Activated CD4-positive, alpha-beta T cell treated with anti-CD3 and anti-CD28 coated beads, Interleukin-2, amount 50 U/mL, for 4 hours (primary cell): ENCODE measurements around the gene CDH23.

Source experiments
- DNase-seq, 2 experiments: peaks; one replicate each; pipeline ENCODE4 v3.0.0-alpha.2; 2020

Gene CDH23

DNA sequence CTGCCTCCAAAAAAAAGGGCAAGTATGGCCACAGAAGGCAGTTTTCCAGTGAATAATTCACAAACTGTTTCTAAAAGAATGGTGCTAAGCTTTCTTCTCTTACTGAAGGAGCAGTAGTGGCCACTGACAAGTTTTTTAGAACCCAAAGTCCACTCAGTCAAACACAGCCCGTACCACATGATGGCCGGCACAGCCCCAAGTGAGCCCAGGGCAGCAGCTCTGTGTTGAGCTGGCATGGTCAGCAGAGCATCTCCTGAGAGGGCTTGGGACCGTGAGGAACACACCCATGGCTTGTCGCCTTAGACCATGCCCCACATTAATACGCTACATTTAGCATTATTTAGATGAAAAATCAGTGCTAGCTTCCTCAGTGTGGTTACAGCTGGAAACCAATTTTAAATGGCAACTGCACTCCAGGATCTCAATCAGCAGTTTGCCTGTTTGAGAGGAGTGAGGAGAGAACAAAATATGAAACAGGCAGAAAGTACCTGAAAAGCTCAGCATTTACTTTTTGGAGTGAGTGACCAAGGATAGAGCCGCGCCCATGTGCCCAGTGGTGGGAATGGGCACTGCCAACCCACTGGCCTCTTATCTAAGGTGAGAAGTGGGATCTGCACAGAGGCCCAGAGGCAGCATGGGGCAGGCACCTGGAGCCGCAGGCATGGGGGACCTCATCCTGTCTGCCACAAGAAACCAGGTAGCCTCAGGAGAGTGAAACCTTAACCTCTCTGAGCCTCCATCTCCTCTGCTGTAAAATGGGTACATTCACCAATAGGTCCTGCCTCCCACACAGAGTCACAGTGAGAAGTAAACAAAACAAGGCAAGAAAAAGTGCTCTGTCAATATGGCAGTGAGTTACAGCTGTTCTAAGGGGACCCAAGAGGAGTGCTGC, 437.0 kb downstream of the CDH23 start:
- no peak for DNase-seq

DNA sequence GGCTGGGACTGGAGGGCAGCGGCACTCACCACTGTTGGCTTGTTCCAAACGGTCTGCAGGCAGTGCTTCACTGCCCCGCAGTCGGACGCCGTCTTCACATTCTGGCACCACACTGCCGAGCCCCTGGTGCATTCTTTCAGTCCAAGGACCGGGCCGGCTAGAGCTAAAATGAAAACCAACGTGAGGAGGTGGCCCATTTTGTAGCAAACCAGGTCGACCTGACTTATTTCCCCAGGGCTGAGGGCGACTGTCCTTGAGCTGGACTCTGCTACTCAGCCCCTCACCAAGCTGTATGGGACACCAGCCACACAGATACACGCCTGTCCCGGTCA, 437.6 kb downstream of the CDH23 start:
- no peak for DNase-seq

DNA sequence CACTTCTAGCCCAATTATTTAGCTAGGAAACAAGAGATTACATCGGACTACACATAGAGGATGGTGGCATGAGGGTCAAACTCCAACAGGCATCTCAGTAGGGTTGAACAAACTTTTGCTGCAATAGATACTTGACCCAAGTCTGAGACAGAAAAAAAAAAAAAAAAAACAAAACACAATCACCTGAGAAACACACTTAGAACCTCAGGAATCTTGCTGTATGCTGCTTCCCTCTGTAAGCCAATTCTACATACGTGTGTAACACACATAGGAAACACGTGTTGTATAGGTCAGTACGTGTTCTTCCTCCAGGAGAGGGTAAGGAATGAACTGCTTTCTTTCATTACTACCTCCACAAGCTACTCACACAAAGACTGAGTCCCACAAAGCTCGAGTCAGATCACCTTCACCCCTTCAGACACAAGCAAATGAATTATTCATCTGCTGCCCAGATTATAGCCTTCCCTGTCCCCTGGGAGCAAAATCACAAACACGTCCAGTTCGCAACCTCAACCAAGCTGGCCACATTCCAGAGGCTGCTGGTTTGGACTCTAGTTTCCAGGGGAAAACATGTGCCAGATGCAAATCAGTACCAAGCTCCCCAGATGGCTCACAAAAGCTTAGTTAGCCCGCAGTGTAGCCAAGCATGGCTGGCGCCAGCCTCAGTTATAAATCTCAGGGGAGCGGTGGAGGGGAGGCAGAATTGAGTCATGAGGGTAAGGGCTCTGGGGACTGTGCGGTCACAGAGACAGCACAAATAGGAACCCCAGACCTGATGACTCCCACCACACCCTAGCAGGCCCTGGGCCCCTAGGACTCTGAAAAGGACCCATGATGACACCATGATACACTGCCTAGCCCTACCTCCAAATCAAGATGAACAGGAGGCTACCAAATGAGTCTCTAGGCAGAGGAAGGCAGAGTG, 439.2 kb downstream of the CDH23 start:
- DNase-seq, result no peak

GRCh38 chr10:71836596-71836974, 439.9 kb downstream of the CDH23 start:
- DNase-seq, result no peak

DNA sequence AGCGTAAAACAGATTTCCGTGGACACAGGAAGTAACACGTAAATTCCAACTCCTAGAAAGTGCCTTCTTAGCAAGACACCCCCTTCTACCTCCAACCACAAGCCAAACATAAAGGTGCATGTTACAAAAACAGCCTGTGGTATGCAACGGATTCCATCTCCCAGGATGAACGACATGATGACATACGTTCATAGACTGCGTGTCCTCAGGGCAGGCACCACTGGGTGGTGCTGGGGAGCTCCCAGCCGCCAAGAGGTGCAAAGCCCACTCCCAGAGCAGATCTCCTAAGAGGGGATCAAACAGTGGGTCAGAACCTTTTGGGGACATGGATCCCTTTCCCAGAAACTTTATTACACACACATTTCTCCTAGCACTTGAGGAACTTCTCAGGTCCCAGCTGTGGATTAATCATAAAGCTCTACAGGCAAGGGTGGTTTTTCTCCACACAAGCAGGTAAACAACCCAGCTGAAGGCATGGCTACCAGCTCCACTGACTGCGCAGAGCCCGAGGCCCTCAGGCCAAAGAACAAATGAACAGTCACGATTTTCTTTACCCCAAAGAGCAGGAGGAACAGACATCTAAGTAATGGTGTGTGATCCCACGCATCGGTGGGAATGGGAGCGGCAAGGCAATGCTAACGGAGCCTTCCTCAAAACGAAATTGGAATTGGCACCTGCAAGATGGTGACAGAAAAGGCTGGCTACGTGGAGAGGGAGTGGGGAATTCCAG, 440.5 kb downstream of the CDH23 start:
- DNase-seq, result no peak

DNA sequence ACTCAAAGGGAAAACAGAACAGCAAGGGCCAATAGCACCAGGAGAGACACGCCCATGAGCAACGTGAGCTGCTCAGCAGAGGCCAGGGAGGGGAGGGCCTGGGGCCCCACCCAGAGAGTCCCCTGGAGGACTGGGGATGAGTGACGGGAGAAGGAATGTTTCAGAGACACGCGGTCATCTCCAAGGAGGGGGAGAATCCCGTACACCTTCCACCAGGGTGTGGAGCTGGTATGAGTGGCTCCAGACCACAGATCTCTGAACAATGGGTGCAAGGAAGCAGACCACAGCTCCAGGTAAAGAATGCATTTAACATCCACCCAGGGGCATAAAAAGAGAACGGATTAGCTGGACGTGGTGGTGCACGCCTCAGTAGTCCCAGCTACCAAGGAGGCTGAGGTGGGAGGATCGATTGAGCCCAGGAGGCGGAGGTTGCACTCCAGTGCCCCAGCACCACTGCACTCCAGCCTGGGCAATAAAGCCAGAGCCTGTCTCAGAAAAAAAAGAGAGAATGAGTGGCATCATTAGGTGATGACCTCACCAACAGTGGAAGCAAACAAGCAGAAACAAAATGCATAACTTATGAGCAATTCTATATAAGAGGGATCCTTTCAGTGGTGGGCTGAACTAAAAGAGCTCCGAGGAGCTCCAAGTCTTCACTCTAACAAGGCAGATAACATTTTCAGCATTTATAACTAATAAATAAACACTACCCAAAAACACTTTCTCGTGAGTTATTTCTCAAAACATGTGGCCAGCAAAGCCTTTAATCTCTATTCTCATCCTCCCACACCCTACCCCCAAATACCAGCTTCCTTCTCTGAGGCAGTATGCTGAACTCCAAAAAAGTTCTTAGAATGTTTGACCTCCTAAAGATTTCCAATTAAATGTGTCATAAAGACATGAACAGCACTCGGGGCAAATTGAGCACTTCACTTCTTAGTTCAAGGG, 441.8 kb downstream of the CDH23 start:
- DNase-seq, result no peak

- DNase-seq, result no peak
Observed at GRCh38 chr10:71840177-71840957, 443.6 kb downstream of the CDH23 start.

GRCh38 chr10:71840958-71841335, 444.2 kb downstream of the CDH23 start:
- no peak for DNase-seq

DNA sequence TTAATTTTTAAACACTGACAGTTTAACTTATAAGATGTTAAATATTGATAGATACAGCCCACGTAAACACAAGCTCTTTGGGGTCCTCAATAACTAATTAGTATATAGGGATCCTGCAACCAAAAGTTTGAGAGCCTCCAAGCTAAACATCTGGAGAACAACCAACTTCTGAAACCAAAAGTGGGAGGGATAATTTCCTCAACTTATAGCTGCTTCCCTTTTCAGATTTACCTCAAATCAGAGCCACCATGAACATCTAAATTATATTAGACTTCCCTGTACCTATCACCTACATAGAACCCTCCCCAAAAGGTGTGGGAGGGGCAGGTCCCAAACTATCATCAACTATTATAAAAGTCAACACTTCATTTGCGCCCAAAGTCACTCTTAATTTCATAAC, 445.7 kb downstream of the CDH23 start:
- DNase-seq, result no peak

DNA sequence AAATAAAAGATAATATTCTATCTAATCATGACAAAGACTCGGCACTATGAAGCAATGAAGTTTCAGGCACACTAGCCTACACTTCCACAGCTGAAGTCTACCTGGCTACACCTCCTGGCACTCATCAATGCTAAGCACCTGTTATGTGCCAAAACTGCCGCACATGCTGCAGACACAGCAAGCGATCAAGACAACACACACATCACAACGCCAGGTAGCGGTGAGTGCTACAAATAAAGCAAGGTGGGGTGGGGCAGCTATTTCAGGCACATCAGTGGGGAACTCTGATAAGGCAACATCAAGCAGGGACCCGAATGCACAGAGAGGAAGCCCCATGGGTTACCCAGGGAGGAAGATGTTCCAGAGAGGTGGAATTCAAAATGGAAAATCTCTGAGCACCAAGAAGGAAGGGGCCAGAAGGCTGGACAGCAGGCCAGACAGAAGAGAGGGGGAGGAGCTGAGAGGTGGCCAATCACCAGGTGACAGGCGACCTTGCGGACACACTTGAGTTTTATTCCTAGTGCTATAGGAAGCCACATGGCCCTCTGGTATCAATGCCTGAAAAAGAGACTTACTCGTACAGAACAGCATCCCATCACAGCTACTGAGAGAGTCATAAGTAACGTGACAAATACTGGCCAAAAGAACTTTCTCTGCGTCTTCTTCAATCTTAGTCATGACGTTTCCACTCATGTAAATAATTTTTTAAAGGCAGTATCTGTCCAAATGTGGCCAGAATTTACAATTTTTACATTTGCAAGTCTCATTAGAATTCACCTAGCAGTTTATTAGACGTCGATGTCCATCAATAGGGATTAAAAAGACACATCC, 446.4 kb downstream of the CDH23 start:
- no peak for DNase-seq

DNA sequence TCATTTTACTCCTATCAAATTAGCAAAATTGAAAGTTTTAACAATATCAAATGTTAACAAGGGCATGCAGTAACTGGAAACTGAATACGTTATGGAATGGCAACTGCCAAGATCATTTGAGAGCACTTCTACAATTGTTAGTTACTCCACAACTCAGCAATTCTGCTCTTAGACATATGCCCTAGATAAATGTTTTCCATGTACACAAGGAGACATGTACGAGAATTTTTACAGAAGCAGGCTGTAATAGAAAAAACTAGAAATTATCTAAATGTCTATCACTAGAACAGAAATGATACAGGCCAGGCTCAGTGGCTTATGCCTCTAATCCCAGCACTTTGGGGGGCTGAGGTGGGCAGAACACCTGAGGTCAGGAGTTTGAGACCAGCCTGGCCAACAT, 447.4 kb downstream of the CDH23 start:
- DNase-seq, result no peak

- DNase-seq, result no peak
Observed at GRCh38 chr10:71844695-71845094, 448.0 kb downstream of the CDH23 start.

- DNase-seq, result no peak
Observed at GRCh38 chr10:71845410-71846405, 449.0 kb downstream of the CDH23 start.

GRCh38 chr10:71846816-71847215, 450.1 kb downstream of the CDH23 start:
- DNase-seq, result no peak

GRCh38 chr10:71847418-71847817, 450.7 kb downstream of the CDH23 start:
- no peak for DNase-seq

DNA sequence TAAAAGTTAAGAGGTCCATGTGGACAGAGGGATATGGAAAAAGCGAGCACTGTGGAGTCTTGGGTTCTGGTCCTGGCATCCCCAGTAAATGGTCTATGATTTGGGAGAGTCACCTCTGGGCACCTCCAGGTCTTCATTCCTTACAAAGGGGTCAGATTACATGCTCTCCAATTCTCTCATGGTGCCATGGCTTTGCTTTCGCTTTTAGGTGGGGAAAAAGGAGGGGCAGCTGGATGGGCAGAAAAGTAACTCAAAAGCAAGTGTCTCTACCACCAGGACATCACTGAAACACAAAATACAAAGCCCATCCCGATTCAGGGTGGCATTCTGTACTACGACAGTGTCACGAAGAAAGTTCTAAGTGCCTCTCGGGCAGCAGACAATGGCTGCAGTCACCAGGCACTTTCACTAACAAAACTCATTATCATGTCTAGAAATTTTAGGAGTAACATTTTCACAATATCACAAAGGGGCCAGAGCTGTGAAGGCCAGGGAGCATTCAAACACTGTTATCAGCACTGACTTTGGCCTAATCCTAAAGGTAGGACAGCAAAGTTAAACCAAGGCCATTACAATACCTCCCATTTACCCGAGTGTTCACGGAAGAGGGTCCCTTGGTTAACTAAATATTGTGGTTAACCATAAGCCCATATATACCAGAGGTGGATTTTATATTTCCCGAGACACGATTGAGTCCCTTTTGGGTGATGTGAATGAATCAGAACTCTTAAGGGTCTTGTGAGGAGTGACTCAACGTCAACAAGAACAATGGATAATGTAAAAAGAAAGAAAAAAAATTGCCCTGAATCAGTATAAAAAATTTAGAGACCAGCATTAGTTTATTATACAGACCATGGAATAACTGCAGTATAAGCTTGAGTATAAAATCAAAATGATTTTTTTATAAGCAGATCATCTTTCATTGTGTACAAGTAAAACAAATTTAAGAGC, 451.9 kb downstream of the CDH23 start:
- DNase-seq, result no peak

DNA sequence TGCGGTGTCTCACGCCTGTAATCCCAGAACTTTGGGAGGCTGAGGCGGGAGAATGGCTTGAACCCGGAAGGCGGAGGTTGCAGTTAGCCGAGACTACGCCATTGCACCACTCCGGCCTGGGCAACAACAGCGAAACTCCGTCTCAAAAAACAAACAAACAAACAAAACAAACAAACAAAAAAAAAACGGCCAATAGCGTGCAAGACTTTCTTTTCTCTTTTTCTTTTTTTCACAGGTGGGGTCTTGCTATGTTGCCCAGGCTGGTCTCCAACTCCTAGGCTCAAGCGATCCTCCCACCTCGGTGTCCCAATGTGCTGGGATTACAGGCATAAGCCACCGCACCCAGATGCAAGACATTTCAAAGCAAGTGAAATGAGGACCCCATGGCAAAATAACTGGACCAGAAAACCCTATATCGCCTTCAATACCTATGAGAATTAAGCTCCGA, 452.8 kb downstream of the CDH23 start:
- DNase-seq, result no peak
